Astrocyte of the spinal cord (primary cell): ENCODE data around the gene SMOC2.

Experiments
- DNase-seq: peaks from one replicate; pipeline ENCODE4 v3.0.0; 2011; ENCODE audit warnings: low read depth, low spot score
- H3K4me3 ChIP-seq: 2 replicates; pipeline ENCODE4 v1.5.1; 2011; ENCODE audit warnings: low read depth, mild to moderate bottlenecking, low read length, moderate library complexity
- CTCF ChIP-seq: IDR thresholded peaks from 2 replicates; pipeline ENCODE4 v1.5.1; 2012; ENCODE audit warnings: low read depth, mild to moderate bottlenecking, low read length, inconsistent platforms
- in situ Hi-C: cut with HindIII; loops from 2 replicates; pipeline ENCODE4 v1.10.0; 2017; ENCODE audit warnings: low sequenced_read_pairs

SMOC2 gene

DNA sequence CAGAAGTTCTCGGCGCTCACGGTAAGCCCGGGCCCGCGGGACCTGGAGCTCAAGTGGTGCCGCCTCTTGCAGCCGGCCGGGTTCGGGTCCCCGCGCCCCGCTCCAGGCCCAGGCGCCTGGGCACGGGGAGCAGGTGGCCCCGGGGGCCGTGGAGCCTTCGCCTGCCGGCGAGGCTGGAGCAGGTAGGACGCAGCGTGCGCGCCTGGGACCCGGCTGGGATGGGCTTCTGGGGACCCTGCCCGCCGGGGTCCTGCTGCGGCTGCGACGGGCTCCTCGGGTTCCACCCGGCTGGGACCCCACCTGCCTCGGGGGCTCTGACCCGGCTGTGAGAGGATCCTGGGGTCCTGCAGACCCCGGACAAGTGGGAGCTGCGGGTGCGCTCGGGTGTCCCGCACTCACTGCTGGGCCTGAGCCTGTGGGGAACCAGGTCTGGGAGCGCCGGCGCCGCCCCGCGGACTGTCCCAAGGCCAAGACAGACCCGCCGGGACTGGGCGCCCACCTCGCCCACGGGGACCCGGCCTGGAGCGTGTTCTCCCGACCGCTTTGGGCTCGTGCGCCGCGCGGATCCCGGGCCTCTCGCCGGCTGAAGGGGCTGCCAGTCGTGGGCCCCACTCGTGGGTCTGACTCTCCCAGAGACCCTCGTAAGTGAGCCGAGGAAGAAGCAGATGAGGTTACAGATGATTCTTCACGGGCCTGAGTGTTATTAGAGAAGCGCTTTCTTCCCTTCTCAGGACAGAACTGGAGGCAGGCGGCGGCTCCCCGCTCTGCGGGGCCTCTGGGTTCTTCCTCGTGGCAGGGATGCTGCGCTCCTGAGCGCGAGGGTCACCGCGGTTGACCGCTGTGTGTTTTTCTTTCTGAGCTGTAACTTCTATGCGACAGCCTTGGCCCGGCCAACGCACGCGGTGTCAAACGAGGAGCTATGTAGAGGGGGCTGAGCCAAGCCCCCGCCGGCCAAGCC lies 729 bp downstream of the SMOC2 start:
- no peak for TF ChIP-seq CTCF
- in situ Hi-C loops: no loop called here

DNA sequence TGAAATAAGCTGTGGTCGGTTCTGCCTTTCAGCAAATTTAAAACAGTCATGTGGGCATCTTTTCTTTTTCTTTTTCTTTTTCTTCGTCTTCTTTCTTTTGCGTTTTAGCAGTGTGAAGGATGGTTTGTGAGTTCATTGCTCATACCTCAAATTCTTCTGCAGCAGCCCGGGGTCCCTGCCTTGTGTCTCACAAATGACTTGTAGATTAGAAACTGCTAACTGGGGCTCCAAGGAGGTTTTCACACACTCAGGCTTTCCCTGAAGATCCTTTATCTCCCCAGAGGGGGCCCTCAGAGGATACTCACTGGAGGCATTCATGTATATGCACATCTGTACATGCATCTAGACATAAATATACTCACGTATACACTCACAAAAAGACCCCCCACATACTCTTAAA lies 1.7 kb downstream of the SMOC2 start:
- in situ Hi-C loops: no loop called here
- TF ChIP-seq CTCF: no peak
- no peak for DNase-seq
- H3K4me3 ChIP-seq: no peak overlapping the region

More for the DNA sequence above, 729 bp downstream of the SMOC2 start:
- no peak overlapping the region for H3K4me3 ChIP-seq
- no peak for DNase-seq

- no peak for DNase-seq
- no peak for TF ChIP-seq CTCF
- in situ Hi-C loops: no loop called here
- H3K4me3 ChIP-seq: no peak overlapping the region
These were observed 6.3 kb downstream of the SMOC2 start for GRCh38 chr6:168447282-168447681.

DNA sequence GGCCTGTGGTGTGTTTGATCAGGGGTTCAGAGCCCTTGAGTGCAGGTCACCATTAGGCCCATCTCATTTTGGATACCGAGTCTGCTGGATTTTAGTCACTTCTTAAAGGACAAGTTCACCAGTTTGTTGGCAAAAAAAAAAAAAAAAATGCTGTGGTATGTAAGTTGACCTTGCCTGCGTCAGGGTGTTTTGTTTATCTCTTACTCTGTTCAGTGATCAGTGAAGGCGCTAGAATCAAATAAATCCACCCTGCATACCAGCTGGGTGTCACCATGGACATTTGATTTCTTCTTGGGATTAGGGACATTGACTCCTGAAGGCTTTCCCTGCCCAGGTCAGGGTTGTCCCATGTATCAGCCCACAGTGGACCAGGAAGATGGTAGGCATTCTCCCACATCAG lies 6.7 kb downstream of the SMOC2 start:
- DNase-seq: no peak
- no peak for TF ChIP-seq CTCF
- in situ Hi-C loops: no loop called here
- no peak overlapping the region for H3K4me3 ChIP-seq

GRCh38 chr6:168448243-168448855 lies 7.4 kb downstream of the SMOC2 start:
- no peak overlapping the region for H3K4me3 ChIP-seq
- no peak for DNase-seq
- TF ChIP-seq CTCF: no peak
- in situ Hi-C loops: no loop called here

- H3K4me3 ChIP-seq: no peak overlapping the region
- in situ Hi-C loops: no loop called here
- no peak for TF ChIP-seq CTCF
- no peak for DNase-seq
These were observed 9.9 kb downstream of the SMOC2 start for GRCh38 chr6:168450917-168451316.
